HAP-1 (cell line): ENCODE data around the gene ADRA2C.

ENCODE experiments used
- DNase-seq, 2 experiments: peaks; one replicate each; pipeline ENCODE4 v3.0.0-alpha.2; 2016 to 2020; ENCODE audit warnings: low spot score in 2 of 2
- H3K27me3 ChIP-seq: fragments of 250-450 bp; sonication (Bioruptor Pico); 2 replicates; pipeline ENCODE4 v1.5.1; 2020; ENCODE audit warnings: low read depth, mild to moderate bottlenecking, moderate library complexity
- H3K36me3 ChIP-seq: fragments of 250-450 bp; sonication (Bioruptor Pico); replicated peaks from 2 replicates; pipeline ENCODE4 v1.5.1; 2020; ENCODE audit warnings: mild to moderate bottlenecking
- H3K4me1 ChIP-seq: fragments of 250-450 bp; sonication (Bioruptor Pico); 2 replicates; pipeline ENCODE4 v1.5.1; 2020; ENCODE audit warnings: mild to moderate bottlenecking
- H3K4me3 ChIP-seq: fragments of 250-450 bp; sonication (Bioruptor Pico); 2 replicates; pipeline ENCODE4 v1.5.1; 2020; ENCODE audit warnings: mild to moderate bottlenecking, moderate library complexity
- H3K9me3 ChIP-seq: fragments of 250-450 bp; sonication (Bioruptor Pico); 2 replicates; pipeline ENCODE4 v1.5.1; 2020; ENCODE audit warnings: mild to moderate bottlenecking, moderate library complexity
- in situ Hi-C: fragments of 300-500 bp; cut with MboI; formaldehyde crosslinking; loops from 3 replicates; pipeline ENCODE4 v1.14.3; 2020; ENCODE audit warnings: low sequenced_read_pairs, inconsistent platforms, mixed read lengths

Gene ADRA2C

GRCh38 chr4:3791256-3791655 lies 25.1 kb downstream of the ADRA2C start:
- in situ Hi-C loops = no loop called here
- 0 out of 2 replicates have a peak, but pooled peaks cover 4% of the 10 kb centered on the region for H3K27me3 ChIP-seq
- H3K4me3 ChIP-seq = no peak overlapping the region
- H3K36me3 ChIP-seq = no peaks in the 10 kb centered on the region
- no peak for DNase-seq
- no peaks in the 10 kb centered on the region for H3K9me3 ChIP-seq
- H3K4me1 ChIP-seq = no peaks in the 10 kb centered on the region

- DNase-seq = peak in 1 of 2 experiments; percentile 80
- Histone ChIP-seq H3K27me3 (no peaks in the 10 kb centered on the region), H3K36me3 (no peaks in the 10 kb centered on the region), H3K4me1 (no peaks in the 10 kb centered on the region), H3K4me3 (no peak overlapping the region), H3K9me3 (no peaks in the 10 kb centered on the region)
- in situ Hi-C loops = no loop called here
Measured at GRCh38 chr4:3791910-3792542, 25.8 kb downstream of the ADRA2C start.

DNA sequence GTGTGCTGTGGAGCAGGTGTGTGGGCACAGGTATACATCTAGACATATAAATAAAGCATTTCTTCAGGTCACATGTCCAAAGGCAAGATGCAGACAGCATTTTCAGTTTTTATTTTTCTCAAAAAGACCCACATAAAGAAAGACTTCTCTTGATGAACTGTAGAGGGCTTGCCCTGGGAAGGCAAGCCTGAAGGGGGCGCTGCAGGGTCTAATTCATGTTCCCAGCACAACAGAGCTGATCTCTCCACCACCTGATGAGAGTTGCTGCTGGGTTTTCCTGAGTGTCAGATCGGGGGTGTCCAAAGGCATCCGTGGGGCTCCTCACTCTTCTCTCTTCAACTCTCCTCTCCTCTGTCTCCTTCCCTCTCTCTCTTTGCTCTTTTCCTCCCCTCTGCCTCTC lies 26.6 kb downstream of the ADRA2C start:
- H3K36me3 ChIP-seq = no peaks in the 10 kb centered on the region
- no peaks in the 10 kb centered on the region for H3K4me1 ChIP-seq
- peak in 1 of 2 experiments; percentile 48 for DNase-seq
- H3K9me3 ChIP-seq = no peaks in the 10 kb centered on the region
- in situ Hi-C loops = no loop called here
- H3K27me3 ChIP-seq = no peaks in the 10 kb centered on the region
- no peak overlapping the region for H3K4me3 ChIP-seq

- no peak overlapping the region for H3K4me3 ChIP-seq
- no peaks in the 10 kb centered on the region for H3K9me3 ChIP-seq
- H3K27me3 ChIP-seq = no peaks in the 10 kb centered on the region
- in situ Hi-C loops = no loop called here
- no peak for DNase-seq
- no peaks in the 10 kb centered on the region for H3K36me3 ChIP-seq
- no peaks in the 10 kb centered on the region for H3K4me1 ChIP-seq
Measured at GRCh38 chr4:3793545-3793944, 27.4 kb downstream of the ADRA2C start.

DNA sequence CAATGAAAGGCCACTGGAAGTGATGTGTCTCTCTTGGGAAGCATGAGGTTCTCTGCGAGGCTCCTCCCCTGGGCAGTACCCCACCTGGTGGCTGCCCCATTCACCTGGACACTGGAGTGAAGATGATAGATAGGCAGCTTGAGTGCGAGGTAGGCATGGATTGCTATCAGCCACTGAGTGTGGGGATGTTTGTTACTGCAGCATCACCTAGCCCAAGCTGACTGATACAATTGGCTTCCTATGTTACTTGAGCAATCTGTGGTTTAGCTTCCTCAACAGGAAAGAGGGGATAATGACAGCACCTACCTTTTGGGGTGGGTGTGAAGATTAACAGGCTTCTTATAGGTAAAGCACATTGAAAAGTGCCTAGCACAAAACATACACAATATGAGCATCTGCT lies 30.8 kb downstream of the ADRA2C start:
- in situ Hi-C loops = no loop called here
- no peaks in the 10 kb centered on the region for H3K36me3 ChIP-seq
- H3K4me3 ChIP-seq = no peak overlapping the region
- DNase-seq = no peak
- no peaks in the 10 kb centered on the region for H3K9me3 ChIP-seq
- H3K4me1 ChIP-seq = no peaks in the 10 kb centered on the region
- no peaks in the 10 kb centered on the region for H3K27me3 ChIP-seq

GRCh38 chr4:3797831-3798790 lies 31.9 kb downstream of the ADRA2C start:
- no peak overlapping the region for H3K4me3 ChIP-seq
- no peaks in the 10 kb centered on the region for H3K4me1 ChIP-seq
- H3K9me3 ChIP-seq = no peaks in the 10 kb centered on the region
- in situ Hi-C loops = no loop called here
- DNase-seq = no peak
- peaks cover 4% of the 10 kb centered on the region; the same call in 1 of the 2 replicates for H3K27me3 ChIP-seq
- no peaks in the 10 kb centered on the region for H3K36me3 ChIP-seq

DNA sequence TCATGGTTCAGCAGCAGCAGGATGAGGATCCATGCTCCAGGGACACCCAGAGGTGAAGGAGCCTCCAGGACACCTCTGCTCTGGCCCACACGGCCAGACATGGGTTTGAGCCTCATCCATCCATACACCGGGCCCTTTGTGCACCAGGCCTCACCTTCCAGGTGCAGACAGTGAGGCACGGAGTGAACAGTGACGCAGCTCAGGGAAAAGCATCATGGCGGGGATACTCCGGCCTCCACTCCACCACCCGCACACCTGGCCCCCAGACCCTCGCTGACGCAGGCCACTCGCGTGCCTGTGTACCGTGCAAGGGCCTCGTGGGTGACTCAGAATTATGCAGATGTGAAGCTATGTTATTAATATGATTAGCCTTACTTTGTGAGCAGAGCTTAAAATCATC lies 33.3 kb downstream of the ADRA2C start:
- in situ Hi-C loops = no loop called here
- no peaks in the 10 kb centered on the region for H3K4me1 ChIP-seq
- no peak for DNase-seq
- H3K4me3 ChIP-seq = no peak overlapping the region
- no peaks in the 10 kb centered on the region for H3K9me3 ChIP-seq
- H3K27me3 ChIP-seq = peaks cover 4% of the 10 kb centered on the region; the same call in 1 of the 2 replicates
- no peaks in the 10 kb centered on the region for H3K36me3 ChIP-seq

DNA sequence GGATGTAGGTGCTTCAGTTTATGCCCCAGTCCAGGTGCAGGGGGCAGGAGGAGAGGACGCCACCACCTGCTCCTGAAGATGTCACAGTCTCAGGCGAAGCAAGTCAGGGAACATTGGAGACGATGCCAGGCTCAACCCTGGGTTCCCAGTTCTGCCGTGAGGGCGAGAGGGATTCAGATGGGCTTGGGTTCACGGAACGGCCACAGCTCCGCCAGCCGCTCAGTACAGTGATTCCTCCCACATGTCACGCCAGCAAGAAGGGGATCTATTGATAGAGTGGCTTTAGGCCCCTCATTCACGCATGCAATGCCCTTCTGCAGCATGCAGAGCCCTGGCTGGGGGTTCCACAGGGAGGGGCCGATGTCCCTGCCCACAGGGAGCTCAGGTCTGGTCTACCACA lies 34.2 kb downstream of the ADRA2C start:
- Histone ChIP-seq H3K9me3 (no peaks in the 10 kb centered on the region), H3K4me3 (no peak overlapping the region), H3K27me3 (peaks cover 4% of the 10 kb centered on the region; the same call in 1 of the 2 replicates), H3K4me1 (no peaks in the 10 kb centered on the region), H3K36me3 (no peaks in the 10 kb centered on the region)
- in situ Hi-C loops = no loop called here
- DNase-seq = no peak

- no peak for DNase-seq
- Histone ChIP-seq H3K9me3 (no peaks in the 10 kb centered on the region), H3K36me3 (no peaks in the 10 kb centered on the region), H3K27me3 (peaks cover 4% of the 10 kb centered on the region; the same call in 1 of the 2 replicates), H3K4me1 (no peaks in the 10 kb centered on the region), H3K4me3 (no peak overlapping the region)
- in situ Hi-C loops = no loop called here
Measured at GRCh38 chr4:3801521-3801920, 35.3 kb downstream of the ADRA2C start.

DNA sequence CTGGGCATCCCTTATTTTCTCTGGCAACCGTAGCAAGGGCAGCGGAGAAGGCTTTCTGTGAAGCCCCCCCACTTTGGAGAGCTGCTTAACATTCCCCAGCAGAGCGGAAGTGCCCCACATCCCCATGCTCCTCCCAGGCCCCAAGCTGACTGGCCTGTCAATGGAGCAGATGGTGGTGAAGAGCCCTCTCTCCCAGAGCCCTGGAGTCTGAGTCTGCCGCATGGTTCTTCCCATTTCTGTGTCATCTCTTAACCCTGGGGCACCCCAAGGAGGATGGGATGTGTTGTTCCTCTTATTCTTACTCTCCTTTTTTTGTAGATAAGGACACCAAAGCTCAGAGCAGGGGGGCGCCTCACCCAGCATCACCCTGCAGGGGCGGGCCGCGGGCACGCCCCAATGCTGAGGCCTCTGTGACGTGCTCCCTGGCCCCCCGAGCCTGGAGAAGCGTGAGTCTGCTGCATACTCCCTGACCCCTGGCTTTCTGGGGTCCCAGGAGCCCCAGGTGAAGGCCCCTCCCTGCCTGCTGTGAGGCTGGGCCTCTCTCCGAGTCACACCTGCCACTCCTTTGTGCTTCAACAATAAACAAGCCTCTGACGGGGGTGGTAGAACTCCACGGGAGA lies 35.9 kb downstream of the ADRA2C start:
- no peaks in the 10 kb centered on the region for H3K4me1 ChIP-seq
- no peaks in the 10 kb centered on the region for H3K9me3 ChIP-seq
- in situ Hi-C loops = no loop called here
- peaks cover 4% of the 10 kb centered on the region; the same call in 1 of the 2 replicates for H3K27me3 ChIP-seq
- no peak overlapping the region for H3K4me3 ChIP-seq
- H3K36me3 ChIP-seq = no peaks in the 10 kb centered on the region
- DNase-seq = no peak

- Histone ChIP-seq H3K27me3 (peaks cover 11% of the 10 kb centered on the region; the same call in 1 of the 2 replicates), H3K4me1 (no peaks in the 10 kb centered on the region), H3K4me3 (no peak overlapping the region), H3K36me3 (no peaks in the 10 kb centered on the region), H3K9me3 (no peaks in the 10 kb centered on the region)
- no peak for DNase-seq
- in situ Hi-C loops = no loop called here
Measured at GRCh38 chr4:3802571-3803474, 36.6 kb downstream of the ADRA2C start.

- Histone ChIP-seq H3K4me3 (no peak overlapping the region), H3K36me3 (no peaks in the 10 kb centered on the region), H3K9me3 (no peaks in the 10 kb centered on the region), H3K4me1 (no peaks in the 10 kb centered on the region), H3K27me3 (peaks cover 12% of the 10 kb centered on the region; the same call in 1 of the 2 replicates)
- in situ Hi-C loops = no loop called here
- DNase-seq = no peak
Measured at GRCh38 chr4:3803475-3803847, 37.3 kb downstream of the ADRA2C start.

DNA sequence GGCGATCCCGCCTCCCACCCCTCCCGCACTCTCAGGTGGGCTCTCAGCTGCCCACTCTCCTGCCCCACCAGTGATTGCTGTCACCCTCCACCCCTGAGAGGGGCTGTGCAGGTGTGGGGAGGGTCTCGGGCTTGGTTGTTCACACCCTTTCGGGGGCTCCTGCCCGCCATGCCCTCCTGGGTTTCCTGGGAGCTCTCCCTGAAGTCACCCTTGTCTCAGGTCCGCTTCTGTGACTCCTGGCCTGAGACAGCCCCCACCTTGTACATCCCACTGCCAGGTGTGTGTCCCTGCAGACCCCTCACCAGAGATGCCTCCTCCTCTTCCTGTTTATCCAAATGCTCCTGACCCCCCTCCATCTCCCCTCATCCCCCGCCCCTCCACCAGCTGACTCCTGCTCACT lies 37.8 kb downstream of the ADRA2C start:
- H3K4me1 ChIP-seq = no peaks in the 10 kb centered on the region
- H3K4me3 ChIP-seq = no peak overlapping the region
- H3K36me3 ChIP-seq = no peaks in the 10 kb centered on the region
- DNase-seq = no peak
- in situ Hi-C loops = no loop called here
- H3K27me3 ChIP-seq = peaks cover 12% of the 10 kb centered on the region; the same call in 1 of the 2 replicates
- no peaks in the 10 kb centered on the region for H3K9me3 ChIP-seq
